Muscle layer of duodenum (tissue), 2 donors: ENCODE results near the gene LRRC75B.
"Not testable (repeated sequence)": the region's sequence is repeated elsewhere in the genome, so short reads cannot be mapped to it uniquely, and the experiment has no call there.

ENCODE experiments used
- H3K27ac ChIP-seq: one replicate; pipeline ENCODE4 v1.7.0; 2013; ENCODE audit warnings: mild to moderate bottlenecking, low read length
- H3K27me3 ChIP-seq: one replicate; pipeline ENCODE4 v1.7.0; 2013; ENCODE audit warnings: low read depth, mild to moderate bottlenecking, control low read depth, low read length
- H3K36me3 ChIP-seq, 2 donors: one replicate each; pipeline ENCODE4 v1.7.0; 2013; ENCODE audit warnings: low read length in 2 of 2, control low read depth in 1 of 2, mild to moderate bottlenecking in 1 of 2; ENCODE audit not compliant: insufficient read depth in 2 of 2, control insufficient read depth in 1 of 2
- H3K4me1 ChIP-seq, 2 donors: one replicate each; pipeline ENCODE4 v1.7.0; 2013; ENCODE audit warnings: low read length in 2 of 2, mild to moderate bottlenecking in 2 of 2, control low read depth in 1 of 2, moderate library complexity in 1 of 2; ENCODE audit not compliant: insufficient read depth in 2 of 2, control insufficient read depth in 1 of 2
- H3K4me3 ChIP-seq, 2 donors: one replicate each; pipeline ENCODE4 v1.7.0; 2013; ENCODE audit warnings: low read length in 2 of 2, low read depth in 1 of 2, mild to moderate bottlenecking in 1 of 2
- H3K9me3 ChIP-seq, 2 donors: one replicate each; pipeline ENCODE4 v1.7.0; 2013; ENCODE audit warnings: low read length in 2 of 2, control low read depth in 1 of 2, mild to moderate bottlenecking in 1 of 2; ENCODE audit not compliant: control insufficient read depth in 1 of 2
- donor health status: healthy.

The LRRC75B gene

DNA sequence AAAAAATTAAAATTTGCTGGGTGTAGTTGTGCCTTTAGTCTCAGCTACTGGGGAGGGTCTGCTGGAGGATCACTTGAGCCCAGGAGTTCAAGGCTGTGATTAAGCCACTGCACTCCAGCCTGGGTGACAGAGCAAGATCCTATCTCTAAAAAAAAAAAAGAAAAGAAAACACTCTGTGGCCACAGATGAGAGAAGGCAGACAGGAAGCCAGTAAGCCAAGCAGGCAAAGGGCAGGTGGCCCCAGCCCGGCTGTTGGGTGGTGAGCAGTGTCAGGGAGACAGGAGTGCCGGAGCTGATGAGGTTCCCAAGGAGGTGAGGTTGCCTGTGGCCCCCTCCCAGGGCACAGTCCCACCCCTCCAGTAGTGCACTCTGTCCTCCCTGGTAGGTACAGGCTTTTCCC lies 29.7 kb upstream of the LRRC75B start:
- H3K36me3 ChIP-seq, H3K27me3 ChIP-seq, H3K4me3 ChIP-seq, H3K27ac ChIP-seq, H3K9me3 ChIP-seq, H3K4me1 ChIP-seq: not testable (repeated sequence)

- not testable (repeated sequence) for H3K9me3 ChIP-seq, H3K27ac ChIP-seq, H3K27me3 ChIP-seq, H3K4me3 ChIP-seq, H3K36me3 ChIP-seq, H3K4me1 ChIP-seq
These were observed 28.4 kb upstream of the LRRC75B start for GRCh38 chr22:24621244-24621643.

DNA sequence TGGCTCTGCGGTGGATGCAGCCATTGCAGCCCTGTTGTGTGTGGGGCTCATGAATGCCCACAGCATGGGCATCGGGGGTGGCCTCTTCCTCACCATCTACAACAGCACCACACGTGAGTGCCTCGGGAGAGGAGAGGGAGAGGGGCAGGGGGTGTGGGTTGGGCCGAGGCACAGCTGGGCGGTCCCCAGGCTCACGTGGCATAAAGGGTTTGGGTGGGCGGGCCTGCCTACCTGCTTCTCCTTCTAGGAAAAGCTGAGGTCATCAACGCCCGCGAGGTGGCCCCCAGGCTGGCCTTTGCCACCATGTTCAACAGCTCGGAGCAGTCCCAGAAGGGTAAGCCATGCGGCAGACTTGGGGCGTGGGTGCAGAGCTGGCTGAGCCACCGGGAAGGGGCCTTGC lies 21.9 kb upstream of the LRRC75B start:
- H3K9me3 ChIP-seq = not testable (repeated sequence)

DNA sequence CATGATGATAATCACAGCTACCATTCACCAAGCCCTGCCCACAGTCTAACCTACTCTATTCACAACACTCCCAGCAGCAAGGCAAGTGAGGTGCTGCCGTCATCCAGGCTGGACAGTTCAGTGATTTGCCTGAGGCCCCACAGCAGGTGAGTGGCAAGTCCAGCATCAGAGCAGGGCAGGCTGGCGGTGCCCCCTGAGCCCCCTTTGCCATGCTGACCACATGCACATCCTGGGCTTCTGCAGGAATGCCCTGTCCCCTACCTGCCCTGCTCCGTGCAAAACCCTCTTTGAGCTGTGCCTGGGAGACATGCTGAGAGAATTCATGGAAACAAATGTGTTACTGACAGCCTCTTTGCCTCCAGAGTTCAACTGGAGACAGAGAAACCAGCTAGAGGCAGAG lies 17.0 kb upstream of the LRRC75B start:
- not testable (repeated sequence) for H3K27me3 ChIP-seq, H3K4me1 ChIP-seq, H3K4me3 ChIP-seq, H3K27ac ChIP-seq, H3K36me3 ChIP-seq, H3K9me3 ChIP-seq

More for the DNA sequence above, 21.9 kb upstream of the LRRC75B start:
- not testable (repeated sequence) for H3K4me3 ChIP-seq, H3K4me1 ChIP-seq, H3K27ac ChIP-seq, H3K27me3 ChIP-seq, H3K36me3 ChIP-seq

GRCh38 chr22:24608327-24608726 lies 15.5 kb upstream of the LRRC75B start:
- H3K9me3 ChIP-seq, H3K27me3 ChIP-seq, H3K4me3 ChIP-seq, H3K27ac ChIP-seq, H3K36me3 ChIP-seq, H3K4me1 ChIP-seq: not testable (repeated sequence)

- not testable (repeated sequence) for H3K9me3 ChIP-seq, H3K27ac ChIP-seq, H3K4me3 ChIP-seq, H3K27me3 ChIP-seq, H3K36me3 ChIP-seq
- peaks cover 0 to 11% of the 10 kb centered on the region in 2 donors for H3K4me1 ChIP-seq
These were observed 14.6 kb upstream of the LRRC75B start for GRCh38 chr22:24607429-24607983.

GRCh38 chr22:24606340-24606739 lies 13.5 kb upstream of the LRRC75B start:
- not testable (repeated sequence) for H3K9me3 ChIP-seq, H3K4me3 ChIP-seq, H3K36me3 ChIP-seq, H3K27ac ChIP-seq, H3K27me3 ChIP-seq
- peaks cover 0 to 11% of the 10 kb centered on the region in 2 donors for H3K4me1 ChIP-seq

DNA sequence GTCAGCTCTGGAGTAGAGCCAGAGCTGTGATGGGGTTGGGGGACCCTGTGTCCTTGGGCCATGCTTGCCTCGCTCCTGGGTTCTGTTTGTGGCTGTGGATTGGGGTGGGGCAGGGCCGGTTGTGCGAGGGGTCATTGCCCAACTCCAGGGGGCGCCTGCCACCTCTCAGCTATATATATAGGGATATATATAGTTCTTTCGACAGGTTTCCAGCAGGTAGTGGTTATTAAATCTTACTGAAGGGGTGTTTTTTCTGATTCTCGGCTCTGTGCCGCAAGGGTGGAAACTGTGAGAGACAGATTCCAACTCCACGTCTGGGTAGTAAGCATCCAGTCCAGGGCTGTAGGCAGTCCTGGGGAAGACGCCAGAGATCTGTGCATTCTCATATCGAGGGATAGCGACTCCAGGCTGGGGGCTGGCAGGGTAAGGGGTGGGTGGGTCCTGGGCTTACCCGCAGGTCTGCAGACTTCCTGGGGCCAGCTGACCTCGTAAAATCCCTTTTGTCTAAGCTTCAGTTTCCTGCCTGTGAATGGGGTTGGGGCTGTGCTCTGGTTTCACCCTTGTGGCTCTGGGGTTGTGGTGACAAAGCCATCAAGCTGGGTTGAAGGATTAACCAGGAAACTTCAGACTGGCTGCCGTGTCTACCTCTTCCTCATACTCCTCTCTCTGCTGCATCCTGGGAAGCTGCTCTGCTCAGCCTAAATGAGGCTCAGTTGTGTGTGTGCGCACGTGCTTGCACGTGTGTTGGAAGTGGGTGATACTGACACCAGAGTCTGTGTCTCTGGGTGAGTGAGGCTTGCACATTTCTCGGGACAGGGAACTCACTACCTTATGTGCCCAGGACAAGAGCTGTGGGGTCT lies 11.1 kb upstream of the LRRC75B start:
- H3K9me3 ChIP-seq, H3K36me3 ChIP-seq, H3K27me3 ChIP-seq, H3K4me3 ChIP-seq, H3K27ac ChIP-seq: not testable (repeated sequence)
- peaks cover 0 to 11% of the 10 kb centered on the region in 2 donors for H3K4me1 ChIP-seq

DNA sequence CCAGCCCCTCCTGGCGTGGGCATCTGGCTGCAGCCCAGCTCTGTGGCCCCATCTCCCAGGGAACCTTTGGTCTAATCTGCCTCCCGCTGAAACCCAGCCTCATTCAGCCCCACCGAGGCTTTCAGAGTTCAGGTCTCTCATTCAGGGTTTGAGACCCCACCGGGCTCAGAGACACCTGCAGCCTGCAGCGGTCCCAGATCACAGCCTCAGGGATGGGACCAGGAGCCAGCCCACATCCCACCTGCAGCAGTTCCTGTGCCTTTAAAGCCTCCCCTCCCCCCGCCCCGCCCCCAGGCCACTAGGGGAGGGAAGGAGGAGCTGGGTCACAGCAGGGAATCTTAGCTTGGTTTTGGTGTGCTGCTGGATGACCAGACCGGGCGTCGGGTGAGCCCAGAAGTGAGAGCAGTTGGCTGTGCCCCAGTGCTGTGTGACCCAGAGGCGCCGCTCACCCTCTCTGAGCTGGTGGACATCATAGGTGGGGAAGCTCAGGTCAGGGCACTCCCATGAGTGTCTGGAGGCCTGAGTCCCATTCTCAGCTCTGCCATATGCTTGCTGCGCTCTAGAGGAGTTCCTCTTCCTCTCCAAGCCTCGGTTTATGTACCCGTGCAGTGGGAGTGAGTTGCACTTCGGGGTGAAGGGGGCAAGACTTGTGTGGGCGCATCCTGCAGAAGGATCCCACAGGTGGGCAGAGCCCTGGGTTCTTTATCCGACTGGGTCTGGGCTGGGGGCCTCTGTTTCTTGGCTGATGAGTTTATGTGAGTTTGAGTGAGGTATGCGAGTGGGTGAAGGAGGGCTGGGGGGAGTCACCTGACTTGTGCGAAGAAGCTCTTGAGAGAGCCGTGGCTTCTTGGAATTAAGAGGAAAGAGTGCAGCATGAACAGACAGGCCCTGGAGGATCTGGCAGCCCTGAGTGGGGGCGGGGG lies 10.2 kb upstream of the LRRC75B start, which contains the start of gene GGT1:
Gene GGT1 (plus strand): TSS at position 347 of the 923 bp plus-strand sequence. CDS start 7,889 bp downstream, outside the sequence.
- H3K4me3 ChIP-seq, H3K9me3 ChIP-seq, H3K27ac ChIP-seq, H3K36me3 ChIP-seq, H3K27me3 ChIP-seq: not testable (repeated sequence)
- peaks cover 0 to 11% of the 10 kb centered on the region in 2 donors for H3K4me1 ChIP-seq

DNA sequence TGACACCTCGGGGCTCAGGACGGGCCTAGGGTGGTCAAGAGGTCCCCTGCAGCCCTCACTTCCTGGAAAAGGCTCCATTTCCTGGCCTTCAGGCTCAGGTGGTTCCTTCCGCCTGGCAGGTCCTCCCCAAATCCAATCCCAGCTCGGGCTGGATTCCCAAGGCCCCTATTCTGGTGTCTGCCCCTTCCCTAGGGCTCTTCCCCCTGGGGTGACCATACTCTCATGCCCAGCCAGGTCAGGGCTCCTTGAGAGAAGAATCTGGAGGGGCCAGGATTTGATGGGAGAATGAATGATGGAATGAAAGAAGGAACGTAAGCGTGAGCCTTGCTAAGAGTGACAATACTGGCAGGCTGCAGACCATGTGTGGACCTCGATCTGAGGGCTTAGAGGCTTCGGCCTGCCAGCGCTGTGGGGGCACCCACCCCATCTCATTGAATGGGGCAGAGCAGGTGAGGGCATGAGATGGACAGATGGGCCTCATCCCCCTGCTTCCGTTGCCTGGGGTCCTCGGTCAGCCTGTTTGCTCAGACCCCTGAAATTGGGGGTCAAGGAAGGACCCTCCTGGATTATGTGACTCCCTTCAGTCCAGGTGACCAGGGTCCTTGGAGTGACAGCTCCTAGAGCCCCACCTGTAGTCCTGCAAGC lies 9.4 kb upstream of the LRRC75B start:
- H3K4me3 ChIP-seq, H3K27me3 ChIP-seq, H3K36me3 ChIP-seq, H3K9me3 ChIP-seq, H3K27ac ChIP-seq: not testable (repeated sequence)
- H3K4me1 ChIP-seq = peaks cover 0 to 11% of the 10 kb centered on the region in 2 donors
